ENCODE data around the gene DYNC2LI1.

DYNC2LI1 gene

DNA sequence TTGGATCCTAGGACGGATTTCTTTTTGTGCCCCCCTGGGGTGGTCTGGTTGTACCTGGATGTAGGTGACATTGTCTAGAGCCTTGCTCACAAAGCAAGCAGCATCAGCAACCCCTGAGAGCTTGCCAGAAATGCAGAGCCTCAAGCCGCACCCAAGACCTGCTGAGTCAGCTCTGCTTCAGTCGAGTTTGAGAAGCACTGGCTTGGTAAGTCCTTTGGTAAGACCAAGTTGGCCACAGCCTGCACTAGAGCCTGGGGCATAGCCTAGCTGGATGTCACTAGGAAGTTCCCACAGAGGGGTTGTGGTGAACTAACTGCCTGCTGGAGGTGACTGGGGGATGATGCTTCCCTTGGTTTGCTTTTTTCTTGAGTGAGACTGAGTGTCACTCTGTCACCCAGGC, 58.6 kb downstream of the DYNC2LI1 start:
- no peaks in the 10 kb centered on the region for H3K4me1 ChIP-seq (ENCODE audit: insufficient read depth, low read length)
- H3K4me3 ChIP-seq (ENCODE audit: low read depth in 1 of 2, low read length in 2 of 2) = no peak overlapping the region
- no peak overlapping the region for H3K27ac ChIP-seq (ENCODE audit: low read length)
- peak; percentile 29; the same call in 2 of the 3 replicates for ATAC-seq (ENCODE audit: insufficient read depth, low read depth)
- no peak overlapping the region for H3K9ac ChIP-seq (ENCODE audit: low read depth, low read length)
- DNase-seq = no peak
- no peak for TF ChIP-seq EZH2 (IDR thresholded peaks at IDR 0.05; ENCODE audit: borderline replicate concordance, low read depth, low read length, severe bottlenecking)
- TF ChIP-seq, protein P1, sequence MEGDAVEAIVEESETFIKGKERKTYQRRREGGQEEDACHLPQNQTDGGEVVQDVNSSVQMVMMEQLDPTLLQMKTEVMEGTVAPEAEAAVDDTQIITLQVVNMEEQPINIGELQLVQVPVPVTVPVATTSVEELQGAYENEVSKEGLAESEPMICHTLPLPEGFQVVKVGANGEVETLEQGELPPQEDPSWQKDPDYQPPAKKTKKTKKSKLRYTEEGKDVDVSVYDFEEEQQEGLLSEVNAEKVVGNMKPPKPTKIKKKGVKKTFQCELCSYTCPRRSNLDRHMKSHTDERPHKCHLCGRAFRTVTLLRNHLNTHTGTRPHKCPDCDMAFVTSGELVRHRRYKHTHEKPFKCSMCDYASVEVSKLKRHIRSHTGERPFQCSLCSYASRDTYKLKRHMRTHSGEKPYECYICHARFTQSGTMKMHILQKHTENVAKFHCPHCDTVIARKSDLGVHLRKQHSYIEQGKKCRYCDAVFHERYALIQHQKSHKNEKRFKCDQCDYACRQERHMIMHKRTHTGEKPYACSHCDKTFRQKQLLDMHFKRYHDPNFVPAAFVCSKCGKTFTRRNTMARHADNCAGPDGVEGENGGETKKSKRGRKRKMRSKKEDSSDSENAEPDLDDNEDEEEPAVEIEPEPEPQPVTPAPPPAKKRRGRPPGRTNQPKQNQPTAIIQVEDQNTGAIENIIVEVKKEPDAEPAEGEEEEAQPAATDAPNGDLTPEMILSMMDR (IDR thresholded peaks at IDR 0.05; ENCODE audit: borderline replicate concordance, extremely low read depth, low read length, poor library complexity, severe bottlenecking) = no peak
- H3K9me3 ChIP-seq (ENCODE audit: insufficient read depth, low read length, severe bottlenecking) = no peaks in the 10 kb centered on the region
- H3K4me2 ChIP-seq (ENCODE audit: insufficient read depth, low read length) = no peak overlapping the region
- no peaks in the 10 kb centered on the region for H4K20me1 ChIP-seq (ENCODE audit: insufficient read depth, low read length)
- no peak overlapping the region for H2AFZ ChIP-seq (ENCODE audit: low read depth, low read length)
- no peaks in the 10 kb centered on the region for H3K36me3 ChIP-seq (ENCODE audit: insufficient read depth, low read length)
- no peaks in the 10 kb centered on the region for H3K79me2 ChIP-seq (ENCODE audit: insufficient read depth, low read length)
- H3K27me3 ChIP-seq (ENCODE audit: insufficient read depth, low read length, poor library complexity) = peaks cover 4% of the 10 kb centered on the region

DNA sequence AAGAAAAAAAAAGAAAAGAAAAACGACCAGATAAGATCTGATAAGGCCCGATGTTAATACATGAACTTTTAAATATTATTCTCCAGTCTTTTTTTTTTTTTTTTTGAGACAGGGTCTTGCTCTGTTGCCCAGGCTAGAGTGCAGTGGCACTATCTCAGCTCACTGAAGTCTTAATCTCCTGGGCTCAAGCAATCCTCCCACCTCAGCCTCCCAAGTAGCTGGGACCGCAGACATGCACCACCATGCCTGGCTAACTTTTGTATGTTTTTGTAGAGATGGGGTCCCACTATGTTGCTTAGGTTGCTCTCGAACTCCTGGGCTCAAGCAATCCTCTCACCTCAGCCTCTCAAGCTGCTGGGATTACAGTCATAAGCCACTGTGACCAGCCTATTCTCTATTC, 63.2 kb downstream of the DYNC2LI1 start:
- ATAC-seq (ENCODE audit: insufficient read depth, low read depth) (no peak), DNase-seq (no peak)
- peaks cover 7% of the 10 kb centered on the region for H3K27me3 ChIP-seq (ENCODE audit: insufficient read depth, low read length, poor library complexity)
- H3K9ac ChIP-seq (ENCODE audit: low read depth, low read length) = no peak overlapping the region
- H3K9me3 ChIP-seq (ENCODE audit: insufficient read depth, low read length, severe bottlenecking) = no peaks in the 10 kb centered on the region
- no peaks in the 10 kb centered on the region for H3K79me2 ChIP-seq (ENCODE audit: insufficient read depth, low read length)
- no peaks in the 10 kb centered on the region for H3K4me1 ChIP-seq (ENCODE audit: insufficient read depth, low read length)
- no peaks in the 10 kb centered on the region for H3K36me3 ChIP-seq (ENCODE audit: insufficient read depth, low read length)
- H3K4me3 ChIP-seq (ENCODE audit: low read depth in 1 of 2, low read length in 2 of 2) = no peak overlapping the region
- H3K4me2 ChIP-seq (ENCODE audit: insufficient read depth, low read length) = no peak overlapping the region
- no peaks in the 10 kb centered on the region for H4K20me1 ChIP-seq (ENCODE audit: insufficient read depth, low read length)
- TF ChIP-seq, protein P1 (IDR thresholded peaks at IDR 0.05; ENCODE audit: borderline replicate concordance, extremely low read depth, low read length, poor library complexity, severe bottlenecking) = no peak
- TF ChIP-seq EZH2 (IDR thresholded peaks at IDR 0.05; ENCODE audit: borderline replicate concordance, low read depth, low read length, severe bottlenecking) = no peak
- no peak overlapping the region for H3K27ac ChIP-seq (ENCODE audit: low read length)
- H2AFZ ChIP-seq (ENCODE audit: low read depth, low read length) = no peak overlapping the region

DNA sequence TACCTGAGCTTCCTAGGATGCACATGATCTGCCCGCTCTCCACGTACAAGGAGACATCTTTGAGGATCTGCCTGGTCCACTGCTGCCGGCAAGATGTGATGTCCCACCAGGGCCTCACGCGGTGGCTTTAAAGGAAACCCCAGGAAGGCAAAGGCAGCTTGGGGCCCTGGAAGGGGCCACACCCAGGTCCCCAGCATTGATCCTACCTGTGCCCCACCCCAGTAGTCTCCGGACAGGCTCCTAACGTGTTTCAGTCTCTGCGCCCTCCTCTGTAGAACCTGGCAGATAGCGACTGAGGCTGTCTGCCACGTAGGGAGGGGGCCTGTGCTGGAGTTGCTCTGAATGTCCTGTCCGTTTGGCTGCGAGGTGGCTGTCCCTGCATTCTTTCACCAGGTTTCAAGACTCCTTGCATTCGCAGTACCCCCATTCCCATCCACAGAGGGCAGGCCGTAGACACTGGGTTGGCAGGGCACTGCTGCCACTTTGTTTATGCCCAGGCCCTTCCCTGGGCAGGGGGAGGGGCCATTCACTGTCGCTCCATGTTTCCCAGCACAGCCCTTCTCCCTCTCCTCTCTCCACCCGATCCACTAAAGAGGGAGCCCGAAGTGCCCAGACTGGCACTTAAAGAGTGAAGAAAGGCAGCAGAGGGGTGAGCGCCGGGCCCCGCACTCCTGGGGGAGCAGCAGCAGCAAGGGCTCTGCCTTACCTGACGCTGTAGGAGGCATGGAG, 64.2 kb downstream of the DYNC2LI1 start:
- Histone ChIP-seq H3K9me3 (ENCODE audit: insufficient read depth, low read length, severe bottlenecking) (no peaks in the 10 kb centered on the region), H3K4me1 (ENCODE audit: insufficient read depth, low read length) (no peaks in the 10 kb centered on the region), H4K20me1 (ENCODE audit: insufficient read depth, low read length) (no peaks in the 10 kb centered on the region), H3K27ac (ENCODE audit: low read length) (no peak overlapping the region), H3K79me2 (ENCODE audit: insufficient read depth, low read length) (no peaks in the 10 kb centered on the region), H3K4me3 (ENCODE audit: low read depth in 1 of 2, low read length in 2 of 2) (no peak overlapping the region), H3K4me2 (ENCODE audit: insufficient read depth, low read length) (no peak overlapping the region), H3K27me3 (ENCODE audit: insufficient read depth, low read length, poor library complexity) (peaks cover 17% of the 10 kb centered on the region), H2AFZ (ENCODE audit: low read depth, low read length) (no peak overlapping the region), H3K9ac (ENCODE audit: low read depth, low read length) (no peak overlapping the region), H3K36me3 (ENCODE audit: insufficient read depth, low read length) (no peaks in the 10 kb centered on the region)
- ATAC-seq (ENCODE audit: insufficient read depth, low read depth) (no peak), DNase-seq (no peak)
- no peak for TF ChIP-seq EZH2 (IDR thresholded peaks at IDR 0.05; ENCODE audit: borderline replicate concordance, low read depth, low read length, severe bottlenecking)
- TF ChIP-seq, protein P1 (IDR thresholded peaks at IDR 0.05; ENCODE audit: borderline replicate concordance, extremely low read depth, low read length, poor library complexity, severe bottlenecking) = no peak
